ENCODE results near the gene LMAN1L.

DNA sequence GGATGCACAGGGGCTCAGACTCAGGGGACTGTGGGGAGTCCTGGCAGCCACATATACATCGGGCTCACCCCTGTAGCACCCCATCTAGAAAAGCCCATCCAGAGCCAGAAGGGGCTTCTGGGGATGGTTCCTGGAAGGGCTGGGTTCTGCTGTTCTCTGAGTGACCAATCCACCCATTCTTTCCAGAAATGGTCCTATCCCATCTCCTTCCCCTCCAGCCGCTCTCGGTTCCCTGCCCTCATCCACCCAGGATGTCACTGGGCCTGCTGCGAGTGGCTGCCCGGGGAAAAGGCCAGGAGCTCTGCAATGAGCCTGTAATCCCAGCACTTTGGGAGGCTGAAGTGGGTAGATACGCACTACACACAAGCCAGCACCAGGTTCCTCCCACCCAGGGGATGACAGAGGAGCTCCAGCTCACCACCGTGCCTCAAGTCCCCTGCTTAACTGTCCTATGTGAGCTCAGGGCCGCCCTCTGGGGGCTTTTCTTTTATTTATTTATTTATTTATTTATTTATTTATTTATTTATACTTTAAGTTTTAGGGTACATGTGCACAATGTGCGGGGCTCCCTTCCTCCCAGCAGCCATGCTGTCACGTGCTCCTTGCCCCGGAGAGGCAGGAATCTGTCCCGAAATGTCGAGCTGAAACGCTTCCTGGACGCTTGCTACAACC is 44.4 kb upstream of the LMAN1L start:
- TF ChIP-seq, protein P1, sequence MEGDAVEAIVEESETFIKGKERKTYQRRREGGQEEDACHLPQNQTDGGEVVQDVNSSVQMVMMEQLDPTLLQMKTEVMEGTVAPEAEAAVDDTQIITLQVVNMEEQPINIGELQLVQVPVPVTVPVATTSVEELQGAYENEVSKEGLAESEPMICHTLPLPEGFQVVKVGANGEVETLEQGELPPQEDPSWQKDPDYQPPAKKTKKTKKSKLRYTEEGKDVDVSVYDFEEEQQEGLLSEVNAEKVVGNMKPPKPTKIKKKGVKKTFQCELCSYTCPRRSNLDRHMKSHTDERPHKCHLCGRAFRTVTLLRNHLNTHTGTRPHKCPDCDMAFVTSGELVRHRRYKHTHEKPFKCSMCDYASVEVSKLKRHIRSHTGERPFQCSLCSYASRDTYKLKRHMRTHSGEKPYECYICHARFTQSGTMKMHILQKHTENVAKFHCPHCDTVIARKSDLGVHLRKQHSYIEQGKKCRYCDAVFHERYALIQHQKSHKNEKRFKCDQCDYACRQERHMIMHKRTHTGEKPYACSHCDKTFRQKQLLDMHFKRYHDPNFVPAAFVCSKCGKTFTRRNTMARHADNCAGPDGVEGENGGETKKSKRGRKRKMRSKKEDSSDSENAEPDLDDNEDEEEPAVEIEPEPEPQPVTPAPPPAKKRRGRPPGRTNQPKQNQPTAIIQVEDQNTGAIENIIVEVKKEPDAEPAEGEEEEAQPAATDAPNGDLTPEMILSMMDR (IDR thresholded peaks at IDR 0.05), result no peak
- TF ChIP-seq POLR2AphosphoS5 (IDR thresholded peaks at IDR 0.05) (no peak), POLR2A (IDR thresholded peaks at IDR 0.05) (no peak)
